Articular chondrocyte of knee joint (primary cell): ENCODE measurements around the gene CYRIA. TPM values are rescaled to one million over a fixed set of nuclear protein-coding genes. Genes with fewer than 3 reads are reported as not detected.

Source experiments
- total RNA-seq: library from RNA; depleted of rRNA; stranded (reverse); fragments of >200 nt; gene quantifications from 2 replicates; pipeline ENCODE4 v1.2.3, GENCODE V29; 2012

CYRIA gene
- total RNA-seq: 25.9 and 27.8 TPM in 2 replicates

GRCh38 chr2:16665748-16666448 is at the start of gene CYRIA:
CYRIA (minus strand) TSS chr2:16665834; CDS start chr2:16588119, 77,715 bp downstream.

